HUES6 (cell line): ENCODE measurements around the gene BMP5.
"Not testable (repeated sequence)": the region's sequence is repeated elsewhere in the genome, so short reads cannot be mapped to it uniquely, and the experiment has no call there.

Source experiments
- H3K27ac ChIP-seq: 2 replicates; pipeline ENCODE4 v1.7.0; 2013; ENCODE audit warnings: low read depth, mild to moderate bottlenecking, low read length, inconsistent platforms
- H3K27me3 ChIP-seq: 2 replicates; pipeline ENCODE4 v1.6.1; 2013; ENCODE audit warnings: low read length; ENCODE audit not compliant: control insufficient read depth, insufficient read depth
- H3K36me3 ChIP-seq: 2 replicates; pipeline ENCODE4 v1.6.1; 2013; ENCODE audit warnings: low read length; ENCODE audit not compliant: control insufficient read depth, insufficient read depth
- H3K4me1 ChIP-seq: 2 replicates; pipeline ENCODE4 v1.6.1; 2013; ENCODE audit warnings: low read length; ENCODE audit not compliant: control insufficient read depth, insufficient read depth
- H3K4me3 ChIP-seq: 2 replicates; pipeline ENCODE4 v1.5.1; 2013; ENCODE audit warnings: low read depth, low read length
- H3K9ac ChIP-seq: one replicate; pipeline ENCODE4 v1.6.1; 2013; ENCODE audit warnings: mild to moderate bottlenecking, low read length
- H3K9me3 ChIP-seq: 2 replicates; pipeline ENCODE4 v1.6.1; 2013; ENCODE audit warnings: low read depth, low read length; ENCODE audit not compliant: control insufficient read depth, insufficient read depth

BMP5 gene

GRCh38 chr6:55875400-55875799 lies at the start of gene BMP5:
TSS of gene BMP5 (minus strand) at chr6:55875590. CDS start at chr6:55874865, 725 bp downstream.
- Histone ChIP-seq H3K27me3 (no peaks in the 10 kb centered on the region), H3K9me3 (no peaks in the 10 kb centered on the region), H3K9ac (peak within 1 kb of the TSS; percentile 3), H3K27ac (no peak within 1 kb of the TSS), H3K4me1 (peaks cover 34% of the 10 kb centered on the region), H3K4me3 (peak within 1 kb of the TSS; percentile 37; the same call in 1 of the 2 replicates), H3K36me3 (no peaks in the 10 kb centered on the region)

GRCh38 chr6:55922406-55922805 lies 47.0 kb upstream of the BMP5 start:
- Histone ChIP-seq H3K4me3 (no peak overlapping the region), H3K36me3 (no peaks in the 10 kb centered on the region), H3K27me3 (no peaks in the 10 kb centered on the region), H3K9me3 (no peaks in the 10 kb centered on the region), H3K27ac (no peak overlapping the region), H3K4me1 (no peaks in the 10 kb centered on the region), H3K9ac (no peak overlapping the region)

- Histone ChIP-seq H3K27ac (no peak overlapping the region), H3K27me3 (no peaks in the 10 kb centered on the region), H3K36me3 (no peaks in the 10 kb centered on the region), H3K9ac (no peak overlapping the region), H3K4me3 (no peak overlapping the region), H3K9me3 (no peaks in the 10 kb centered on the region), H3K4me1 (no peaks in the 10 kb centered on the region)
Measured at GRCh38 chr6:55919716-55920308, 44.4 kb upstream of the BMP5 start.

- Histone ChIP-seq H3K27ac (no peak overlapping the region), H3K4me1 (peaks cover 6% of the 10 kb centered on the region), H3K4me3 (no peak overlapping the region), H3K9me3 (no peaks in the 10 kb centered on the region), H3K9ac (no peak overlapping the region), H3K36me3 (no peaks in the 10 kb centered on the region), H3K27me3 (no peaks in the 10 kb centered on the region)
Measured at GRCh38 chr6:55918639-55919038, 43.2 kb upstream of the BMP5 start.

DNA sequence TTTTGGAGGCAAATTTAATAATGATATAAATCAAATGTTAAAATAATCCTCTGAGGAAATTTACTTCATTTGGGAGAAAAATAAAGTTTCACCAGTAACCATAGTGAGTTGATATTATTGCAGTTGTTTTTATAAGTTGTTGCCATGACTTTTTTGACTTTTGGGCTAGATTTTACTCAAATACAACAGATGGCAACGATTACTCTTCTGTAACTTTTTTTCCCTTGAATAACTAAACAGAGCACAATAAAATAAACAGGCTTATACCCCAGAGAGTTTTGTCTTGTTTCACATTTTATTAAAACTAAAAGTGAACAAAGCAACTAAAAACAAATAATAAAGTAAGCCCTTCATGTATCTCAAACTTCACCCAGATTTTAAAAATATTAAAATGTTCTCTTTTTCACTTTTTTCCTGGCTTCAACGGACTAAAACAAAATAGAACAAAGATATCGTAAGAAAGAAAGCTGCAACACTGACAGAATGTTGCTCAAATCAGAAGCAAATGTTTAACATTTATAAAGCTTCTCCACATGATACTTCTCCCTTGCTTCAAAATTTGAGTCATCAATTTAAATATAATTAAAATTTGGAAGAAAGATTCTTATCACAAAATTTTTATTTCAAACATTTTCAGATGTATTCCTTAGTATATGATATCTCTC lies 42.5 kb upstream of the BMP5 start:
- no peak overlapping the region for H3K9ac ChIP-seq
- no peak overlapping the region for H3K27ac ChIP-seq
- H3K4me3 ChIP-seq = no peak overlapping the region

DNA sequence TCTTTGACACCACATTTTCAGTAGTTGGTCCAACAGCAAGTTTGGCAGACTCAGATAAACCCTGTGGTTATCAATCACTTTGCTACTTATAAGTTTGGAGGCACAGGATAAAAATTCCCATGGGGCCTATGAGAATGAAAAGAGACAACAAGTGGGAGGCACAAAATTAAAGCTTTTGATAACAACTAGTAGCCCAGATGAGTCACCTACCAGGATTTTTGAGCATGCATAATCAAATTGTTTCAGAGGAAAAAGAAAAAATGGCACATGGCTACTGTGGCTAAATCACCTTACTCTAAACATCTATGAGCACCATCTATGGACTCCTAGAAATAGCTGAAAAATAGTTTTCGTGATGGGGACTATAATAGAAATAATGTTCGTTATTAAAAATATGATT lies 40.8 kb upstream of the BMP5 start:
- Histone ChIP-seq H3K9me3 (peaks cover 3% of the 10 kb centered on the region; the same call in 1 of the 2 replicates), H3K9ac (no peak overlapping the region), H3K27me3 (no peaks in the 10 kb centered on the region), H3K36me3 (no peaks in the 10 kb centered on the region), H3K27ac (no peak overlapping the region), H3K4me1 (peaks cover 13% of the 10 kb centered on the region), H3K4me3 (no peak overlapping the region)

More for the DNA sequence above, 42.5 kb upstream of the BMP5 start:
- no peaks in the 10 kb centered on the region for H3K27me3 ChIP-seq
- peaks cover 13% of the 10 kb centered on the region for H3K4me1 ChIP-seq
- no peaks in the 10 kb centered on the region for H3K9me3 ChIP-seq
- H3K36me3 ChIP-seq = no peaks in the 10 kb centered on the region

GRCh38 chr6:55913228-55914195 lies 38.1 kb upstream of the BMP5 start:
- Histone ChIP-seq H3K27ac (no peak overlapping the region), H3K9me3 (peaks cover 3% of the 10 kb centered on the region; the same call in 1 of the 2 replicates), H3K4me1 (peaks cover 13% of the 10 kb centered on the region), H3K9ac (no peak overlapping the region), H3K4me3 (no peak overlapping the region), H3K36me3 (no peaks in the 10 kb centered on the region), H3K27me3 (no peaks in the 10 kb centered on the region)

- H3K36me3 ChIP-seq, H3K9ac ChIP-seq, H3K27ac ChIP-seq, H3K9me3 ChIP-seq, H3K4me3 ChIP-seq, H3K27me3 ChIP-seq: not testable (repeated sequence)
- H3K4me1 ChIP-seq = peaks cover 13% of the 10 kb centered on the region
Measured at GRCh38 chr6:55910466-55910865, 35.1 kb upstream of the BMP5 start.

GRCh38 chr6:55909911-55910310 lies 34.5 kb upstream of the BMP5 start:
- H3K9me3 ChIP-seq, H3K27ac ChIP-seq, H3K27me3 ChIP-seq, H3K9ac ChIP-seq, H3K4me3 ChIP-seq, H3K36me3 ChIP-seq: not testable (repeated sequence)
- peaks cover 13% of the 10 kb centered on the region for H3K4me1 ChIP-seq

DNA sequence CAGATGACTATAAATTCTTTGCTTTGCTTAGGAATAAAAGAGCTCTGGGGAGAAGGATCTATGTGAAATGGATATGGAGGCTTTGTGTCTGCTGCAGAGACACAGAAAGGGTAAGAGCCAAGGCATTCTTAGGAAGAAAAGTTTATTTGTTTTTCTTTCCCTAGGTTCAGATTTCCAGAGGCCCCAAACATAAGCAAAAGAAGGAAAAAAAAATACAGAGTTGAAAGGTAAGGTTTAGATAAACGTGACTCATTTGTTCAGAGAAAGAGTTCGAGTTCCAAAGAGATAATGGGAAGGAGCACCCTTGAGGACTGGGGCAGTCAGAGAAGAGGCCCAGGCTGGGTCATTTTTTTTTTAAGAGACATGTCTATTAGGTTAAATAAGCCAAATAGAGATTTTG lies 27.4 kb upstream of the BMP5 start:
- H3K4me3 ChIP-seq = no peak overlapping the region
- H3K36me3 ChIP-seq = no peaks in the 10 kb centered on the region
- no peak overlapping the region for H3K9ac ChIP-seq
- no peaks in the 10 kb centered on the region for H3K9me3 ChIP-seq
- no peaks in the 10 kb centered on the region for H3K4me1 ChIP-seq
- no peaks in the 10 kb centered on the region for H3K27me3 ChIP-seq
- no peak overlapping the region for H3K27ac ChIP-seq

GRCh38 chr6:55901765-55902270 lies 26.4 kb upstream of the BMP5 start:
- no peak overlapping the region for H3K4me3 ChIP-seq
- H3K36me3 ChIP-seq = no peaks in the 10 kb centered on the region
- H3K4me1 ChIP-seq = no peaks in the 10 kb centered on the region
- H3K27ac ChIP-seq = no peak overlapping the region
- H3K9ac ChIP-seq = no peak overlapping the region
- no peaks in the 10 kb centered on the region for H3K9me3 ChIP-seq
- no peaks in the 10 kb centered on the region for H3K27me3 ChIP-seq
